Ishikawa (cell line): ENCODE results near the gene PGM1.

Experiments
- EP300 ChIP-seq: IDR thresholded peaks from 2 replicates; pipeline ENCODE4 v1.6.1; 2012; ENCODE audit warnings: borderline replicate concordance
- FOXM1 ChIP-seq: IDR thresholded peaks from 2 replicates; pipeline ENCODE4 v1.6.1; 2012; ENCODE audit warnings: low read depth, borderline replicate concordance
- NFIC ChIP-seq: IDR thresholded peaks from 2 replicates; pipeline ENCODE4 v1.6.1; 2012
- RAD21 ChIP-seq: IDR thresholded peaks from 2 replicates; pipeline ENCODE4 v1.6.1; 2012; ENCODE audit warnings: low read depth
- TEAD4 ChIP-seq: IDR thresholded peaks from 2 replicates; pipeline ENCODE4 v1.6.1; 2012
- YY1 ChIP-seq: IDR thresholded peaks from 2 replicates; pipeline ENCODE4 v1.6.1; 2012; ENCODE audit warnings: low read depth

DNA sequence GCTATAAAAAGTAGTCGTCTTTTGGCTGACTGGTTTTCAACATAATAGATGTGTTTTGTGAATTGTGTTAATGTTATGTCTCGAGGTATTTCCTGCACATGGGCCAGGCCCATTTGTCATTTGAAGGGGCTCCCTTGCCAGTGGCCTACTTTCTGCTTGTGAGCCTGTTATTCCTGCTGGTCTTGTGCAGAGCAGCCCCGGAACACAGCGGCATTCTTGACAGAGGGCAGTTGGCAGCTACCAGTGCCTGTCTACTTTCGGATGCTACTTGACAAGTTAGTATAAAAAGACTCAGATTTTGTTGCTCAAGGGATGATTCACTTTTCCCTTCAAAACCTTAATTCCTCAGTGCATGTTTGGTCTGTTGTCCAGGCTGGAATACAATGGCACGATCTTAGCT is 28.5 kb downstream of the PGM1 start:
- TF ChIP-seq RAD21 (no peak), EP300 (no peak), YY1 (no peak), FOXM1 (no peak), TEAD4 (no peak), NFIC (no peak)
